Fibroblast of lung (primary cell): ENCODE results near the gene MTHFD1. TPM values are rescaled to one million over a fixed set of nuclear protein-coding genes. Genes with fewer than 3 reads are reported as not detected.

ENCODE experiments used
- DNase-seq, 2 donors: peaks; one replicate each; pipeline versions ENCODE4 v3.0.0 to v3.0.0-alpha.2; 2010; ENCODE audit warnings: low read depth in 2 of 2
- H2AFZ ChIP-seq: 2 replicates; pipeline ENCODE4 v1.5.1; 2012; ENCODE audit warnings: low read length, control low read depth, inconsistent platforms
- H3K27ac ChIP-seq: 2 replicates; pipeline ENCODE4 v1.5.1; 2011; ENCODE audit warnings: low read length, control low read depth; ENCODE audit not compliant: insufficient read depth
- H3K27me3 ChIP-seq: 2 replicates; pipeline ENCODE4 v1.5.1; 2011; ENCODE audit warnings: mild to moderate bottlenecking, low read length; ENCODE audit not compliant: control insufficient read depth, insufficient read depth
- H3K36me3 ChIP-seq: 2 replicates; pipeline ENCODE4 v1.5.1; 2011; ENCODE audit warnings: low read length; ENCODE audit not compliant: control insufficient read depth, insufficient read depth
- H3K4me1 ChIP-seq: 2 replicates; pipeline ENCODE4 v1.5.1; 2011; ENCODE audit warnings: low read length; ENCODE audit not compliant: control insufficient read depth, insufficient read depth; ENCODE audit errors: extremely low read depth
- H3K4me2 ChIP-seq: 2 replicates; pipeline ENCODE4 v1.5.1; 2011; ENCODE audit warnings: low read length, control low read depth; ENCODE audit not compliant: insufficient read depth; ENCODE audit errors: extremely low read depth
- H3K4me3 ChIP-seq, 4 experiments: fragments of 200-600 bp in 1 of 4; sonication (generic) in 1 of 4; replicated peaks in 1 of 4; 2 replicates each; pipeline ENCODE4 v1.5.1; 2011 to 2016; ENCODE audit warnings: low read length in 4 of 4, low read depth in 3 of 4, mild to moderate bottlenecking in 3 of 4, control low read depth in 2 of 4, inconsistent platforms in 1 of 4, mixed read lengths in 1 of 4; ENCODE audit not compliant: insufficient read depth in 1 of 4; ENCODE audit errors: control extremely low read depth in 1 of 4
- H3K79me2 ChIP-seq: 2 replicates; pipeline ENCODE4 v1.5.1; 2012; ENCODE audit warnings: mild to moderate bottlenecking, low read length, inconsistent platforms; ENCODE audit not compliant: control insufficient read depth, insufficient read depth
- H3K9ac ChIP-seq: 2 replicates; pipeline ENCODE4 v1.5.1; 2011; ENCODE audit warnings: mild to moderate bottlenecking, low read length, control low read depth; ENCODE audit not compliant: insufficient read depth
- H3K9me3 ChIP-seq: 2 replicates; pipeline ENCODE4 v1.5.1; 2012; ENCODE audit warnings: low read depth, low read length; ENCODE audit not compliant: control insufficient read depth, insufficient read depth
- H4K20me1 ChIP-seq: 2 replicates; pipeline ENCODE4 v1.5.1; 2011; ENCODE audit warnings: low read length; ENCODE audit not compliant: control insufficient read depth, insufficient read depth; ENCODE audit errors: extremely low read depth
- CTCF ChIP-seq, 2 donors: IDR thresholded peaks in 1 of 2; conservative IDR thresholded peaks in 1 of 2; 1 replicate in 1 of 2; 2 replicates in 1 of 2; pipeline ENCODE4 v1.5.1; 2011 to 2012; ENCODE audit warnings: low read length in 2 of 2, control low read depth in 1 of 2, inconsistent platforms in 1 of 2, low read depth in 1 of 2, mild to moderate bottlenecking in 1 of 2
- EZH2 ChIP-seq: IDR thresholded peaks from 2 replicates; pipeline ENCODE4 v1.5.1; 2012; ENCODE audit warnings: low read length, control low read depth, mild to moderate bottlenecking; ENCODE audit errors: missing control alignments
- polyA plus RNA-seq, 2 donors: library from polyadenylated mRNA; depleted of rRNA in 1 of 2; stranded (reverse) in 1 of 2; unstranded in 1 of 2; fragments of >200 nt; gene quantifications; 2 replicates each; pipeline ENCODE4 v1.2.1, GENCODE V29; 2011 to 2012; ENCODE audit warnings: missing spikeins in 1 of 2
- total RNA-seq: library from RNA; depleted of rRNA; stranded (reverse); fragments of >200 nt; gene quantifications from 2 replicates; pipeline ENCODE4 v1.2.1, GENCODE V29; 2014

The MTHFD1 gene
- total and polyA plus RNA-seq, 2 donors (not counting 1 experiment from before 2014, with no cell fraction given) = 39.4 to 41.6 TPM

GRCh38 chr14:64416348-64416932 lies 28.3 kb downstream of the MTHFD1 start:
- Histone ChIP-seq H3K27ac (no peak overlapping the region), H3K36me3 (peaks cover 7% of the 10 kb centered on the region), H2AFZ (no peak overlapping the region), H3K9ac (no peak overlapping the region), H3K9me3 (no peaks in the 10 kb centered on the region), H3K4me3 (no peak overlapping the region), H3K79me2 (no peaks in the 10 kb centered on the region), H3K27me3 (no peaks in the 10 kb centered on the region), H3K4me1 (peaks cover 8% of the 10 kb centered on the region), H3K4me2 (peak overlapping the region; percentile 13), H4K20me1 (no peaks in the 10 kb centered on the region)
- TF ChIP-seq CTCF (conservative IDR thresholded peaks at IDR 0.05 in 1 of 2, IDR thresholded peaks at IDR 0.05 in 1 of 2; ENCODE audit: low read depth in 1 of 2, low read length in 2 of 2) = no peak
- no peak for TF ChIP-seq EZH2
- DNase-seq = peak in 1 of 2 donors; percentile 51

- Histone ChIP-seq H3K9ac (no peak overlapping the region), H3K79me2 (no peaks in the 10 kb centered on the region), H3K9me3 (no peaks in the 10 kb centered on the region), H3K27ac (no peak overlapping the region), H2AFZ (no peak overlapping the region), H3K36me3 (peaks cover 7% of the 10 kb centered on the region), H3K4me1 (peaks cover 8% of the 10 kb centered on the region), H4K20me1 (no peaks in the 10 kb centered on the region), H3K4me3 (no peak overlapping the region), H3K4me2 (no peak overlapping the region), H3K27me3 (no peaks in the 10 kb centered on the region)
- peak; percentile 43 to 75 for DNase-seq
- TF ChIP-seq CTCF (conservative IDR thresholded peaks at IDR 0.05 in 1 of 2, IDR thresholded peaks at IDR 0.05 in 1 of 2; ENCODE audit: low read depth in 1 of 2, low read length in 2 of 2) = no peak
- TF ChIP-seq EZH2 = no peak
These were observed 29.1 kb downstream of the MTHFD1 start for GRCh38 chr14:64417055-64417770.

- no peak overlapping the region for H2AFZ ChIP-seq
- H3K27ac ChIP-seq = no peak overlapping the region
- H3K9me3 ChIP-seq = no peaks in the 10 kb centered on the region
- H3K4me3 ChIP-seq = no peak overlapping the region
- no peak for DNase-seq
- H3K27me3 ChIP-seq = no peaks in the 10 kb centered on the region
- H3K79me2 ChIP-seq = no peaks in the 10 kb centered on the region
- H3K4me2 ChIP-seq = no peak overlapping the region
- TF ChIP-seq EZH2 = no peak
- TF ChIP-seq CTCF (conservative IDR thresholded peaks at IDR 0.05 in 1 of 2, IDR thresholded peaks at IDR 0.05 in 1 of 2; ENCODE audit: low read depth in 1 of 2, low read length in 2 of 2) = no peak
- H3K4me1 ChIP-seq = peaks cover 8% of the 10 kb centered on the region
- H3K9ac ChIP-seq = no peak overlapping the region
- no peaks in the 10 kb centered on the region for H4K20me1 ChIP-seq
- peaks cover 7% of the 10 kb centered on the region for H3K36me3 ChIP-seq
These were observed 29.6 kb downstream of the MTHFD1 start for GRCh38 chr14:64417771-64418125.
